Activated CD4-positive, alpha-beta T cell treated with anti-CD3 and anti-CD28 coated beads for 4 hours (primary cell): ENCODE data around the gene S100A12.
"Not testable (repeated sequence)": the region's sequence is repeated elsewhere in the genome, so short reads cannot be mapped to it uniquely, and the experiment has no call there.

Source experiments
- DNase-seq, 2 donors: peaks; one replicate each; pipeline ENCODE4 v3.0.0-alpha.2; 2020

The S100A12 gene

GRCh38 chr1:153349363-153350320, 25.8 kb downstream of the S100A12 start:
- DNase-seq: no peak

GRCh38 chr1:153348511-153349362, 26.7 kb downstream of the S100A12 start, which contains the start of gene PGLYRP4:
Gene PGLYRP4, minus strand, starts transcription at chr1:153348841. Its CDS starts 909 bp downstream, at chr1:153347932.
- DNase-seq: no peak

GRCh38 chr1:153347856-153348255, 27.6 kb downstream of the S100A12 start:
- DNase-seq: no peak

GRCh38 chr1:153347049-153347448, 28.4 kb downstream of the S100A12 start:
- DNase-seq: not testable (repeated sequence)

GRCh38 chr1:153346077-153346723, 29.2 kb downstream of the S100A12 start:
- DNase-seq: no peak

- DNase-seq: no peak
These were observed 30.0 kb downstream of the S100A12 start for GRCh38 chr1:153345187-153346076.

GRCh38 chr1:153344718-153345025, 30.7 kb downstream of the S100A12 start:
- no peak for DNase-seq

- no peak for DNase-seq
These were observed 31.4 kb downstream of the S100A12 start for GRCh38 chr1:153343811-153344717.

- no peak for DNase-seq
These were observed 32.3 kb downstream of the S100A12 start for GRCh38 chr1:153343040-153343681.

GRCh38 chr1:153342178-153342577, 33.2 kb downstream of the S100A12 start:
- no peak for DNase-seq

GRCh38 chr1:153341431-153341934, 33.9 kb downstream of the S100A12 start:
- DNase-seq: no peak

GRCh38 chr1:153340356-153340755, 35.1 kb downstream of the S100A12 start:
- no peak for DNase-seq

GRCh38 chr1:153339802-153340201, 35.6 kb downstream of the S100A12 start:
- DNase-seq: no peak

- DNase-seq: no peak
These were observed 37.2 kb downstream of the S100A12 start for GRCh38 chr1:153337980-153338853.

- no peak for DNase-seq
These were observed 38.8 kb downstream of the S100A12 start for GRCh38 chr1:153336650-153337049.

GRCh38 chr1:153333902-153334301, 41.5 kb downstream of the S100A12 start:
- no peak for DNase-seq

GRCh38 chr1:153324912-153325311, 50.5 kb downstream of the S100A12 start:
- DNase-seq: no peak
